Pancreas (tissue), 10 donors: Measurements from ENCODE around the gene PPP1R3G. TPM values are rescaled to one million over a fixed set of nuclear protein-coding genes. Genes with fewer than 3 reads are reported as not detected.

Experiments
- ATAC-seq, 4 donors: fragments of 200-7000 bp; cut with Tn5 transposase; one replicate each; pipeline versions ENCODE4 v1.8.0 to v1.9.1; 2020; ENCODE audit warnings: mild to moderate bottlenecking in 4 of 4, moderate library complexity in 4 of 4
- DNase-seq, 6 donors: peaks; one replicate each; pipeline ENCODE4 v3.0.0-alpha.2; 2020
- FAIRE-seq: peaks from 2 replicates; lab custom pipeline; 2012; peaks lifted over from hg19 to GRCh38; lab: Jason Lieb, UNC
- H3K27ac ChIP-seq, 4 donors: fragments of 200-600 bp; sonication (generic); 1 replicate in 3 of 4; 2 replicates in 1 of 4; pipeline versions ENCODE4 v1.5.0 to v1.8.0; 2020
- H3K27me3 ChIP-seq, 4 donors: fragments of 200-600 bp; one replicate each; pipeline ENCODE4 v1.8.0; 2021
- H3K36me3 ChIP-seq, 3 donors: fragments of 200-600 bp; sonication (generic) in 1 of 3; one replicate each; pipeline versions ENCODE4 v1.5.0 to v1.8.0; 2020 to 2021
- H3K4me1 ChIP-seq, 3 donors: fragments of 200-600 bp; one replicate each; pipeline ENCODE4 v1.8.0; 2021
- H3K4me3 ChIP-seq, 4 donors: fragments of 200-600 bp; sonication (generic) in 2 of 4; one replicate each; pipeline versions ENCODE4 v1.5.0 to v1.8.0; 2020 to 2021
- H3K9me3 ChIP-seq, 4 donors: fragments of 200-600 bp; one replicate each; pipeline ENCODE4 v1.8.0; 2021
- WGBS, 2 donors: extraction: QIAGEN DNeasy Blood & Tissue Kit; methylation state at CpG; one replicate each; pipeline ENCODE4 v1.1.7; 2013; 5-methylcytosine and 5-hydroxymethylcytosine counted together
- intact Hi-C, 3 donors: fragments of 100-400 bp; cut with DNase I; formaldehyde crosslinking; loops; one replicate each; pipeline versions ENCODE4 v1.11.1 to v1.14.2; 2022
- polyA plus RNA-seq, 2 donors: library from polyadenylated mRNA; stranded (reverse); fragments of 200-250 nt; gene quantifications; one replicate each; pipeline ENCODE4 v1.2.3, GENCODE V29; 2013
- total RNA-seq, 6 donors: library from RNA; stranded (reverse); fragmentation: NEBNext Ultra II Directional in 4 of 6; extraction: Animal tissue kit (Norgen Biotek cat#: 25700) in 4 of 6; gene quantifications; one replicate each; pipeline versions ENCODE4 v1.2.1 to v1.2.4, GENCODE V29; 2021 to 2023
- TF ChIP-seq, protein P1 (sequence below), 4 donors: fragments of 200-600 bp; sonication (generic) in 3 of 4; IDR thresholded peaks; one replicate each; pipeline versions ENCODE4 v1.5.0 to v1.8.0; 2021; ENCODE audit warnings: antibody characterized with exemption in 4 of 4
- donor health status: healthy with polysubstance abuse.
- donor health status: DM: no; HTN: no; CAD: no; lungs with moderate emphysema.
- donor health status: DM: no; HTN: no; CAD: no.
- donor health status: control.
- donor health status: control.
- donor health status: Bipolar disorder and iron deficiency.
- donor health status: DM: yes; HTN: yes; CAD: no.
- donor health status: DM: no; HTN: no; CAD: no.
- donor health status: DM: no; HTN: no; CAD: no.
- donor health status: DM: yes; HTN: yes; CAD: no.

Gene PPP1R3G
- total and polyA plus RNA-seq, 8 donors: 0.04 to 0.24 (median 0.08) TPM; not detected in 2

DNA sequence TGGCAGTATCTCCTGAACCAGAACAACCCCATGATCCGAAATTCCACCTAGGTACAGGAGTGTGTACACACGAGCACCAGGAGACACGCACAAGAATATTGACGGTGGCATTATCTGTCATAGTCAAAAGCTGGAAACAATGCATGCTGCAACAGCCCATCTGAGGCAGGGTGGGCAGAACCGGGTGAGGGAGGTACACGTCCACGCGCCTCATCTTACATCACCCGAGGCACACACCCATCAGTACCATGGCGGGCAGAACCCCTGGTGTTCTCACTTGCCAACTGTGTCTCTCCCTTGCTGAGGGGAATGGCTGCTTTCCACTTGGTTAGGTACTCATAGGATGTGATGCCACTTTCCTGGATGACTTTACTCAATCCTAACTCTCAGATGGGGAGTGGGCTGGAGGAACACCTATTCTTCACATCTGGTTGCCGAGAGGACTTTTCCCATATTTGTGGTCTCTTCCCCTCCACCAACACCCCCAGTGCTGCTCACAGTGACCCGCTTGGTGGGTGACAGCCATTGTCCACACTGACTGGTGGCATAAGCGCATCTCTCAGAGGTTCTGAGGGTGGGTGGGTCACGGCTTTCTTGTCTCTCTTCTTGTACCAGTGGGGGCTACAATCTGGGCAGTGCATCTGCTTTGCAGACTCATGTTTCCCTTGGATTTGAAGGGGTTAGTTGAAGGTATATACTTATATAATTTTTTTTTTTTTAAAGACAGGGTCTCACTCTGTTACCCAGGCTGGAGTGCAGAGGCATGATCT lies 13.5 kb downstream of the PPP1R3G start:
- ATAC-seq (no peak), FAIRE-seq (no peak), DNase-seq (no peak)
- H3K27ac ChIP-seq: no peak overlapping the region
- intact Hi-C loops: no loop called here
- H3K4me1 ChIP-seq: no peaks in the 10 kb centered on the region
- TF ChIP-seq, protein P1, sequence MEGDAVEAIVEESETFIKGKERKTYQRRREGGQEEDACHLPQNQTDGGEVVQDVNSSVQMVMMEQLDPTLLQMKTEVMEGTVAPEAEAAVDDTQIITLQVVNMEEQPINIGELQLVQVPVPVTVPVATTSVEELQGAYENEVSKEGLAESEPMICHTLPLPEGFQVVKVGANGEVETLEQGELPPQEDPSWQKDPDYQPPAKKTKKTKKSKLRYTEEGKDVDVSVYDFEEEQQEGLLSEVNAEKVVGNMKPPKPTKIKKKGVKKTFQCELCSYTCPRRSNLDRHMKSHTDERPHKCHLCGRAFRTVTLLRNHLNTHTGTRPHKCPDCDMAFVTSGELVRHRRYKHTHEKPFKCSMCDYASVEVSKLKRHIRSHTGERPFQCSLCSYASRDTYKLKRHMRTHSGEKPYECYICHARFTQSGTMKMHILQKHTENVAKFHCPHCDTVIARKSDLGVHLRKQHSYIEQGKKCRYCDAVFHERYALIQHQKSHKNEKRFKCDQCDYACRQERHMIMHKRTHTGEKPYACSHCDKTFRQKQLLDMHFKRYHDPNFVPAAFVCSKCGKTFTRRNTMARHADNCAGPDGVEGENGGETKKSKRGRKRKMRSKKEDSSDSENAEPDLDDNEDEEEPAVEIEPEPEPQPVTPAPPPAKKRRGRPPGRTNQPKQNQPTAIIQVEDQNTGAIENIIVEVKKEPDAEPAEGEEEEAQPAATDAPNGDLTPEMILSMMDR (IDR thresholded peaks at IDR 0.05): no peak
- no peaks in the 10 kb centered on the region for H3K27me3 ChIP-seq
- 77 to 81% methylated on average over 14 of the region's 14 CpGs for WGBS, 2 donors
- no peak overlapping the region for H3K4me3 ChIP-seq
- H3K36me3 ChIP-seq: no peaks in the 10 kb centered on the region
- H3K9me3 ChIP-seq: no peaks in the 10 kb centered on the region

DNA sequence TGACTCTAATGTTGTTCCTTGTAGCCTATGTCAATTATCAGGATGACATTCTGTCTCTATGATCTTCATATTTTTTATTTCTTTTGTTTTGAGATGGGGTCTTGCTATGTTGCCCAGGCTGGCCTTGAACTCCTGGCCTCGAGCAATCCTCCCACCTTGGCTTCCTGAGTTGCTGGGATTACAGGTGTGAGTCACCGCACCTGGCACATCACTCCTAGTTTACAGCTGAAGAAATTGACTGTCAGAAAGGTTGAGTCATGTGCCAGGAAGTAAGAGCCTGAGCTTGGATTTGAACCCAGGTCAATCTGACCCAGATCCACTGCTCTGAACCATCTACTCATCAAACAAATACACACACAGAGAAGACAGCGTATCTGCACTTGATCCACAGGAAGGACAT lies 14.4 kb downstream of the PPP1R3G start:
- ATAC-seq: no peak
- Histone ChIP-seq H3K9me3 (no peaks in the 10 kb centered on the region), H3K27ac (no peak overlapping the region), H3K27me3 (no peaks in the 10 kb centered on the region), H3K4me3 (no peak overlapping the region), H3K36me3 (no peaks in the 10 kb centered on the region), H3K4me1 (no peaks in the 10 kb centered on the region)
- intact Hi-C loops: no loop called here
- no peak for FAIRE-seq
- no peak for DNase-seq
- TF ChIP-seq, protein P1 (IDR thresholded peaks at IDR 0.05): no peak
- WGBS, 2 donors: 82 to 93% methylated on average over 3 of the region's 3 CpGs

DNA sequence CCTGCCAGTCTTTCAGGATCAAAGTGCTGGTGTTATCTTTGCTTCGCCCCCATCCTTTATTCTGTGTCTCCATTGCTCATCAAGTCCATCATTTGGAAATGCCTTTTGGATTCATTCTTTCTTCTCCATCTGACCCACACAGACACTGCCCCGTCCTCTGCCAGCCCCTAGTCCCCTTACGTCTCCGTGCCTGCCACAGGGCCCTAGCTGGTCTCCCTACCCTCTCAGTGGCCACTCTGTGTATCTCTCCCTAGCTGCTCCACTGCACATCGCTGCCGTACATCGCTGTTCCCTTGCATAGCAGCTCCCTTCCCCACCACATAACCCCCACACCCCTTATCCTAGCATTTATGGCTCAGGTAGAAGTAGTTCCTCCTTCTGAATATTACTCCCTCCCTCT lies 15.7 kb downstream of the PPP1R3G start:
- Histone ChIP-seq H3K4me3 (no peak overlapping the region), H3K36me3 (no peaks in the 10 kb centered on the region), H3K4me1 (no peaks in the 10 kb centered on the region), H3K27ac (no peak overlapping the region), H3K27me3 (no peaks in the 10 kb centered on the region), H3K9me3 (no peaks in the 10 kb centered on the region)
- 88 to 97% methylated on average over 7 of the region's 7 CpGs for WGBS, 2 donors
- TF ChIP-seq, protein P1 (IDR thresholded peaks at IDR 0.05): no peak
- no peak for DNase-seq
- intact Hi-C loops: no loop called here
- ATAC-seq: no peak
- no peak for FAIRE-seq

DNA sequence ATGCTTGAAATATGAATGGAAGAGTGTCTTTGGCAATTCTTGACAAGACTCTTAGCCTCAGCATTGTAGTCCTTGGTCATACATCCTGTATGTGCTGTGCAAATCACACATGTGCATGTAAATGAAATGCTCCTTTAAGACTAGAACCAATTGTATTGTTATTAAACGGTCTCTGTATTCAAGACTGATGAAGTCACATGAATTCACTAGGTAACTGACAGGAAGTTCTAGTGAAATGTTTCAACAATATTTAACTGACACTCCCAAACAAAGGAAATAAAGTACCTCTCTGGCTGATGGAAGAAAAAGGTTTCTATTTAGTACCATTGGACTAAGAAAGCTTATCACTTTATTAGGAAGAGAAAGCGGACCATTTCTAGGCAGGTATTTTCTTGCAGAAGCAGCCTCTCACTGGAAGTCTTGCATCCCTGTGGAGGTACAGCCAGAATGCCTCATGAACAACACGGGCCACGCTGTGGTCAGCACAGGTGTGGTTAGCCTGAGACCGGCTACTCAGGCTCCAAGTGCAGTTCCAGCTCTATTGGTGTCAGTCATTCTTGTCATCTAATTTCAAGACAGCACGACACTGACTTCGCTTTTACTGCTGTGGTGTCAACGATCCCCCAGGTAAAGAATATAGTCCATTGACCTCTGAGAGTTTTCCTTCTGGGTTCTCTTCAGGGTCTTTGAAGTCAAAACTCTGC lies 17.3 kb downstream of the PPP1R3G start:
- no peak overlapping the region for H3K4me3 ChIP-seq
- TF ChIP-seq, protein P1 (IDR thresholded peaks at IDR 0.05): no peak
- no peak for ATAC-seq
- WGBS, 2 donors: 84 to 89% methylated on average over 8 of the region's 8 CpGs
- no peak overlapping the region for H3K27ac ChIP-seq
- no peaks in the 10 kb centered on the region for H3K36me3 ChIP-seq
- H3K4me1 ChIP-seq: no peaks in the 10 kb centered on the region
- H3K27me3 ChIP-seq: no peaks in the 10 kb centered on the region
- intact Hi-C loops: no loop called here
- DNase-seq: no peak
- no peak for FAIRE-seq
- no peaks in the 10 kb centered on the region for H3K9me3 ChIP-seq

DNA sequence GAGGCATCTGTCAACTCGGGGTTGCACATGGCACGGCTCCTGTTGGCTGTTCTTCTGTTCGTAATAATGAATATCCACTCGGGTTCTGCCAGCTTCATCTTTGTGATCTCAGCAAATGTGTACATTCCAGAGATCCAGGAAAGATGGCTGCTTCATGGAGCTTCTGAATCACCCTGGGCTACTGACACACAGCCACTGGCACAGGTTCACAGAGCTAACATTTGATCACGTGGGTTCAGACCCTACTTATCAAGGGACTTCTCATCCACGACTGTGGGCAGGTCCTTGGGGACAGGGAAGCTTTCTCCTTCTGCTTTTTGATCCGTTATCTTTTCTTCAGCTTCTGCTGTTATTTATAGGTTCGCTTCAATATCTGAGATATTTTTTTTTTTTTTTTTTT lies 18.1 kb downstream of the PPP1R3G start:
- H3K27me3 ChIP-seq: no peaks in the 10 kb centered on the region
- H3K4me1 ChIP-seq: no peaks in the 10 kb centered on the region
- no peak overlapping the region for H3K27ac ChIP-seq
- H3K36me3 ChIP-seq: no peaks in the 10 kb centered on the region
- DNase-seq (no peak), FAIRE-seq (no peak), ATAC-seq (no peak)
- H3K9me3 ChIP-seq: no peaks in the 10 kb centered on the region
- 86 to 89% methylated on average over 8 of the region's 8 CpGs for WGBS, 2 donors
- no peak overlapping the region for H3K4me3 ChIP-seq
- TF ChIP-seq, protein P1 (IDR thresholded peaks at IDR 0.05): no peak
- intact Hi-C loops: no loop called here
